Heart left ventricle (tissue), 16 donors: ENCODE data around the gene CPT1B. TPM values are rescaled to one million over a fixed set of nuclear protein-coding genes. Genes with fewer than 3 reads are reported as not detected.
A peak's percentile ranks its signal among the peaks of the same experiment; 100 is the strongest.

Experiments
- ATAC-seq, 4 donors: fragments of 200-7000 bp; cut with Tn5 transposase; one replicate each; pipeline ENCODE4 v1.9.1; 2020 to 2022; ENCODE audit warnings: moderate library complexity in 4 of 4, mild to moderate bottlenecking in 3 of 4, moderate number of reproducible peaks in 1 of 4
- DNase-seq, 5 donors: peaks; one replicate each; pipeline ENCODE4 v3.0.0-alpha.2; 2020
- H3K27ac ChIP-seq, 12 donors: fragments of 200-600 bp; sonication (generic) in 4 of 12; one replicate each; pipeline versions ENCODE4 v1.5.0 to v1.8.0; 2016 to 2022; ENCODE audit warnings: mild to moderate bottlenecking in 2 of 12
- H3K27me3 ChIP-seq, 9 donors: fragments of 200-600 bp; sonication (generic) in 2 of 9; one replicate each; pipeline versions ENCODE4 v1.5.1 to v1.8.0; 2016 to 2022; ENCODE audit warnings: mild to moderate bottlenecking in 3 of 9
- H3K36me3 ChIP-seq, 9 donors: fragments of 200-600 bp; sonication (generic) in 2 of 9; one replicate each; pipeline versions ENCODE4 v1.5.0 to v1.8.0; 2018 to 2022; ENCODE audit warnings: mild to moderate bottlenecking in 2 of 9
- H3K4me1 ChIP-seq, 12 donors: fragments of 200-600 bp; sonication (generic) in 4 of 12; one replicate each; pipeline versions ENCODE4 v1.5.0 to v1.8.0; 2016 to 2022; ENCODE audit warnings: mild to moderate bottlenecking in 3 of 12
- H3K4me3 ChIP-seq, 12 donors: fragments of 200-600 bp; sonication (generic) in 4 of 12; one replicate each; pipeline versions ENCODE4 v1.5.0 to v1.8.0; 2017 to 2022; ENCODE audit warnings: mild to moderate bottlenecking in 9 of 12, moderate library complexity in 4 of 12
- H3K9me3 ChIP-seq, 12 donors: fragments of 200-600 bp; sonication (generic) in 4 of 12; one replicate each; pipeline versions ENCODE4 v1.5.0 to v1.8.0; 2016 to 2022; ENCODE audit warnings: mild to moderate bottlenecking in 1 of 12
- CTCF ChIP-seq, 12 donors: fragments of 200-600 bp; sonication (generic) in 4 of 12; IDR thresholded peaks; one replicate each; pipeline versions ENCODE4 v1.5.0 to v1.8.0; 2018 to 2022; ENCODE audit warnings: antibody characterized with exemption in 12 of 12, mild to moderate bottlenecking in 5 of 12
- POLR2A ChIP-seq, 2 donors: fragments of 450-650 bp; IDR thresholded peaks; one replicate each; pipeline ENCODE4 v1.6.1; 2017; ENCODE audit warnings: antibody characterized with exemption in 2 of 2, mild to moderate bottlenecking in 2 of 2, moderate library complexity in 2 of 2
- WGBS, 4 donors: extraction: QIAGEN DNeasy Blood & Tissue Kit in 2 of 4; methylation state at CpG; one replicate each; pipeline versions ENCODE4 v1.1.5 to v1.1.7; 2013 to 2018; 5-methylcytosine and 5-hydroxymethylcytosine counted together
- intact Hi-C, 10 donors: fragments of 100-400 bp; cut with DNase I; formaldehyde crosslinking; loops; one replicate each; pipeline versions ENCODE4 v1.11.1 to v1.14.2; 2022
- polyA plus RNA-seq, 2 donors: library from polyadenylated mRNA; stranded (reverse); fragments of 200-250 nt; gene quantifications; one replicate each; pipeline ENCODE4 v1.2.3, GENCODE V29; 2013
- total RNA-seq, 9 donors: library from RNA; depleted of rRNA in 2 of 9; stranded (reverse); fragments of >200 nt in 2 of 9; fragmentation: NEBNext Ultra II Directional in 3 of 9; extraction: Animal tissue kit (Norgen Biotek cat#: 25700) in 3 of 9; gene quantifications; one replicate each; pipeline versions ENCODE4 v1.1.0 to v1.2.4, GENCODE V29; 2016 to 2023
- donor health status: ischemic (EF 13 %, LVEDD 7.1; RV severe dilation, severe dysfunction).
- donor health status: healthy with polysubstance abuse.
- donor health status: DM: no; HTN: yes; CAD: no.
- donor health status: DM: no; HTN: no; CAD: no.
- donor health status: ischemic (EF 25% LVEDD 6.9; RV normal size, moderate dysfunction).
- donor health status: ischemic (EF 25% LVEDD 5.7; RV mildly dilated, moderate dysfunction).
- donor health status: healthy.
- donor health status: DM: yes; HTN: yes; CAD: no.
- donor health status: ischemic (EF 35%, LVEDD 5.7; RV mildly dilated, moderate dysfunction).
- donor health status: nonischemic (EF 11% LVEDD 7.7; RV severe dilation, severe dysfunction).
- donor health status: DM: yes; HTN: yes; CAD: no.
- donor health status: PGD.
- donor health status: ischemic (EF 29% LVEDD 5.4; RV normal size, mild dysfunction).
- donor health status: nonischemic (EF 23%, LVEDD 6.1; RV moderate dilation, normal function).

The CPT1B gene
- total and polyA plus RNA-seq, 11 donors: 51.4 to 467 (median 303) TPM

GRCh38 chr22:50530877-50531545 is 47.2 kb downstream of the CPT1B start:
- TF ChIP-seq POLR2A (IDR thresholded peaks at IDR 0.05): peak in 1 of 2 donors; percentile 55
- TF ChIP-seq CTCF (IDR thresholded peaks at IDR 0.05): no peak
- Histone ChIP-seq H3K27ac (peak overlapping the region; percentile 78 to 98 (median 94)), H3K4me1 (peaks cover 0 to 72% (median 31%) of the 10 kb centered on the region in 12 donors), H3K9me3 (no peaks in the 10 kb centered on the region), H3K4me3 (peak overlapping the region; percentile 48 to 89 (median 72)), H3K36me3 (peaks cover 0 to 17% (median 0%) of the 10 kb centered on the region in 9 donors), H3K27me3 (peaks cover 0 to 61% (median 6%) of the 10 kb centered on the region in 9 donors)
- ATAC-seq: peak; percentile 35 to 58 (median 50)
- intact Hi-C loops: no loop called here
- 3 to 6% (median 4%) methylated on average over 30 to 53 of the region's 53 CpGs for WGBS, 4 donors
- DNase-seq: peak; percentile 84 to 94 (median 90)

GRCh38 chr22:50530580-50530876 is 47.7 kb downstream of the CPT1B start:
- WGBS, 4 donors: 0 to 4% (median 1%) methylated on average over 2 to 21 of the region's 21 CpGs
- no peaks in the 10 kb centered on the region for H3K9me3 ChIP-seq
- intact Hi-C loops: no loop called here
- H3K4me1 ChIP-seq: peaks cover 0 to 68% (median 31%) of the 10 kb centered on the region in 12 donors
- ATAC-seq (no peak), DNase-seq (no peak)
- TF ChIP-seq POLR2A (IDR thresholded peaks at IDR 0.05) (no peak), CTCF (IDR thresholded peaks at IDR 0.05) (no peak)
- peaks cover 0 to 17% (median 0%) of the 10 kb centered on the region in 9 donors for H3K36me3 ChIP-seq
- H3K4me3 ChIP-seq: peak overlapping the region; percentile 48 to 89 (median 72)
- H3K27ac ChIP-seq: peak overlapping the region; percentile 78 to 98 (median 94)
- peaks cover 0 to 59% (median 6%) of the 10 kb centered on the region in 9 donors for H3K27me3 ChIP-seq

GRCh38 chr22:50529897-50530579 is 48.2 kb downstream of the CPT1B start, which contains the start of gene TYMP:
Gene TYMP, minus strand, starts transcription at chr22:50530012. Its CDS starts 303 bp downstream, at chr22:50529709.
- TF ChIP-seq CTCF (IDR thresholded peaks at IDR 0.05): no peak
- peak in 1 of 2 donors; percentile 68 for TF ChIP-seq POLR2A (IDR thresholded peaks at IDR 0.05)
- Histone ChIP-seq H3K27me3 (peaks cover 0 to 55% (median 6%) of the 10 kb centered on the region in 9 donors), H3K4me1 (peaks cover 0 to 65% (median 33%) of the 10 kb centered on the region in 12 donors), H3K36me3 (peaks cover 0 to 19% (median 0%) of the 10 kb centered on the region in 9 donors), H3K9me3 (no peaks in the 10 kb centered on the region), H3K27ac (peak within 1 kb of the TSS; percentile 78 to 98 (median 94)), H3K4me3 (peak within 1 kb of the TSS; percentile 48 to 89 (median 72))
- ATAC-seq: peak in 3 of 4 donors; percentile 36 to 47 (median 45)
- intact Hi-C loops: loop anchor here in 3 of 10 donors (1.0 to 10.0 kb wide), 4 partner anchors 32 to 285 kb away; partner anchors contain the start of genes SYCE3 (in 1 of the 3) and TUBGCP6 (in 1 of the 3)
- WGBS, 4 donors: 0 to 2% (median 1%) methylated on average over 12 to 92 of the region's 92 CpGs
- DNase-seq: peak; percentile 84 to 94 (median 89)
